Panc1 (cell line): ENCODE results near the gene SLC46A1. TPM values are rescaled to one million over a fixed set of nuclear protein-coding genes. Genes with fewer than 3 reads are reported as not detected.
"Not testable (repeated sequence)": the region's sequence is repeated elsewhere in the genome, so short reads cannot be mapped to it uniquely, and the experiment has no call there.

Source experiments
- ATAC-seq: fragments of 200-7000 bp; cut with Tn5 transposase; 2 replicates; pipeline ENCODE4 v1.9.1; 2020; ENCODE audit warnings: mild to moderate bottlenecking, moderate library complexity
- BruUV-seq: library from RNA; stranded (reverse); fragments of 400-500 nt; replicated peaks from 2 replicates; lab custom pipeline; 2021; lab: Mats Ljungman, UMichigan
- CTCF ChIA-PET: fragments of 300-600 bp; sonication (Branson Sonifier 250); formaldehyde crosslinking; loops from one replicate; lab custom pipeline; 2022; ENCODE audit warnings: antibody characterized with exemption; lab: Charles Lee
- POLR2A ChIA-PET: fragments of 300-600 bp; sonication (Branson Sonifier 250); formaldehyde crosslinking; loops from one replicate; lab custom pipeline; 2022; ENCODE audit warnings: antibody characterized with exemption; lab: Charles Lee
- DNase-seq: peaks from one replicate; pipeline ENCODE4 v3.0.0-alpha.2; 2010; ENCODE audit warnings: low read depth, low spot score
- H3K27ac ChIP-seq: 2 replicates; pipeline ENCODE4 v1.5.1; 2011; ENCODE audit warnings: mild to moderate bottlenecking, low read length, inconsistent platforms
- H3K27me3 ChIP-seq: fragments of 200-500 bp; sonication (Bioruptor generic); 2 replicates; pipeline ENCODE4 v1.6.0; 2014; ENCODE audit warnings: low read length, inconsistent platforms; ENCODE audit not compliant: control insufficient read depth, insufficient read depth
- H3K36me3 ChIP-seq: fragments of 200-500 bp; sonication (Bioruptor generic); 2 replicates; pipeline ENCODE4 v1.5.1; 2014; ENCODE audit warnings: inconsistent platforms, mild to moderate bottlenecking, low read length, moderate library complexity; ENCODE audit not compliant: control insufficient read depth, insufficient read depth
- H3K4me1 ChIP-seq: 2 replicates; pipeline ENCODE4 v1.5.1; 2011; ENCODE audit warnings: inconsistent platforms, mild to moderate bottlenecking, low read length, moderate library complexity; ENCODE audit not compliant: control insufficient read depth, insufficient read depth
- H3K4me3 ChIP-seq, 2 experiments: 2 replicates each; pipeline ENCODE4 v1.5.1; 2011 to 2012; ENCODE audit warnings: low read depth in 2 of 2, low read length in 2 of 2, mild to moderate bottlenecking in 2 of 2, inconsistent platforms in 1 of 2, moderate library complexity in 1 of 2
- H3K9me3 ChIP-seq: fragments of 200-500 bp; sonication (Bioruptor generic); 2 replicates; pipeline ENCODE4 v1.5.1; 2014; ENCODE audit warnings: low read depth, mild to moderate bottlenecking, inconsistent platforms, low read length, moderate library complexity; ENCODE audit not compliant: control insufficient read depth, insufficient read depth
- CTCF ChIP-seq: fragments of 450-650 bp; IDR thresholded peaks from 2 replicates; pipeline ENCODE4 v1.5.1; 2017; ENCODE audit warnings: mild to moderate bottlenecking
- POLR2AphosphoS5 ChIP-seq: IDR thresholded peaks from 2 replicates; pipeline ENCODE4 v1.6.1; 2012; ENCODE audit warnings: mild to moderate bottlenecking, low read depth, low read length, moderate library complexity
- SIN3A ChIP-seq: IDR thresholded peaks from 2 replicates; pipeline ENCODE4 v1.6.1; 2012; ENCODE audit warnings: low read depth, mild to moderate bottlenecking, low read length, moderate library complexity, borderline replicate concordance; ENCODE audit not compliant: insufficient read depth
- TCF7L2 ChIP-seq: IDR thresholded peaks from 2 replicates; pipeline ENCODE4 v1.6.1; 2011; ENCODE audit warnings: mild to moderate bottlenecking, low read depth, low read length, inconsistent platforms
- in situ Hi-C: cut with HindIII; loops from 2 replicates; pipeline ENCODE4 v1.10.0; 2016; ENCODE audit warnings: low sequenced_read_pairs, low pct_unique_long_range_greater_than_20kb
- intact Hi-C: fragments of 100-400 bp; cut with micrococcal nuclease; formaldehyde crosslinking; loops from one replicate; pipeline ENCODE4 v1.10.0; 2022; ENCODE audit not compliant: unreplicated experiment
- total RNA-seq: library from RNA; stranded (reverse); gene quantifications from one replicate; pipeline ENCODE4 v1.2.1, GENCODE V29; 2021; ENCODE audit not compliant: unreplicated experiment
- TF ChIP-seq, protein P1 (sequence below), 2 experiments: IDR thresholded peaks; 2 replicates each; pipeline ENCODE4 v1.6.1; 2011 to 2012; ENCODE audit warnings: low read depth in 2 of 2, control low read depth in 1 of 2, low read length in 1 of 2, mild to moderate bottlenecking in 1 of 2, moderate library complexity in 1 of 2; ENCODE audit not compliant: insufficient read depth in 1 of 2

Gene SLC46A1
- total RNA-seq, 1 experiment from 2014 or later = 16.9 TPM

GRCh38 chr17:28427982-28428381, 22.0 kb upstream of the SLC46A1 start:
- in situ Hi-C loops, intact Hi-C loops, H3K9me3 ChIP-seq, H3K36me3 ChIP-seq, H3K4me1 ChIP-seq, ATAC-seq, DNase-seq, H3K27me3 ChIP-seq, H3K27ac ChIP-seq, BruUV-seq, H3K4me3 ChIP-seq: not testable (repeated sequence)
- POLR2A ChIA-PET = interaction anchor here (0.6 kb wide), 1 partner anchor 10 kb away, joined by 3 read pairs; no protein-coding TSS in a partner anchor
- CTCF ChIA-PET = interaction anchor here (0.6 to 0.7 kb wide), 2 partner anchors 18 to 79 kb away, joined by 4 to 5 read pairs; no protein-coding TSS in a partner anchor

- H3K9me3 ChIP-seq = no peaks in the 10 kb centered on the region
- ChIA-PET CTCF (interaction anchor here (0.6 to 0.7 kb wide), 3 partner anchors 18 to 622 kb away, joined by 4 to 5 read pairs (median 4); no protein-coding TSS in a partner anchor), POLR2A (no interaction called here)
- no peaks in the 10 kb centered on the region for H3K4me1 ChIP-seq
- intact Hi-C loops = no loop called here
- peaks cover 3% of the 10 kb centered on the region; the same call in 1 of the 2 replicates for H3K27me3 ChIP-seq
- no peak for DNase-seq
- no peak for ATAC-seq
- H3K36me3 ChIP-seq = no peaks in the 10 kb centered on the region
- no peak overlapping the region for H3K4me3 ChIP-seq
- no TSS peak for BruUV-seq
- TF ChIP-seq SIN3A (no peak), TCF7L2 (no peak), POLR2AphosphoS5 (no peak), CTCF (no peak)
- TF ChIP-seq, protein P1, sequence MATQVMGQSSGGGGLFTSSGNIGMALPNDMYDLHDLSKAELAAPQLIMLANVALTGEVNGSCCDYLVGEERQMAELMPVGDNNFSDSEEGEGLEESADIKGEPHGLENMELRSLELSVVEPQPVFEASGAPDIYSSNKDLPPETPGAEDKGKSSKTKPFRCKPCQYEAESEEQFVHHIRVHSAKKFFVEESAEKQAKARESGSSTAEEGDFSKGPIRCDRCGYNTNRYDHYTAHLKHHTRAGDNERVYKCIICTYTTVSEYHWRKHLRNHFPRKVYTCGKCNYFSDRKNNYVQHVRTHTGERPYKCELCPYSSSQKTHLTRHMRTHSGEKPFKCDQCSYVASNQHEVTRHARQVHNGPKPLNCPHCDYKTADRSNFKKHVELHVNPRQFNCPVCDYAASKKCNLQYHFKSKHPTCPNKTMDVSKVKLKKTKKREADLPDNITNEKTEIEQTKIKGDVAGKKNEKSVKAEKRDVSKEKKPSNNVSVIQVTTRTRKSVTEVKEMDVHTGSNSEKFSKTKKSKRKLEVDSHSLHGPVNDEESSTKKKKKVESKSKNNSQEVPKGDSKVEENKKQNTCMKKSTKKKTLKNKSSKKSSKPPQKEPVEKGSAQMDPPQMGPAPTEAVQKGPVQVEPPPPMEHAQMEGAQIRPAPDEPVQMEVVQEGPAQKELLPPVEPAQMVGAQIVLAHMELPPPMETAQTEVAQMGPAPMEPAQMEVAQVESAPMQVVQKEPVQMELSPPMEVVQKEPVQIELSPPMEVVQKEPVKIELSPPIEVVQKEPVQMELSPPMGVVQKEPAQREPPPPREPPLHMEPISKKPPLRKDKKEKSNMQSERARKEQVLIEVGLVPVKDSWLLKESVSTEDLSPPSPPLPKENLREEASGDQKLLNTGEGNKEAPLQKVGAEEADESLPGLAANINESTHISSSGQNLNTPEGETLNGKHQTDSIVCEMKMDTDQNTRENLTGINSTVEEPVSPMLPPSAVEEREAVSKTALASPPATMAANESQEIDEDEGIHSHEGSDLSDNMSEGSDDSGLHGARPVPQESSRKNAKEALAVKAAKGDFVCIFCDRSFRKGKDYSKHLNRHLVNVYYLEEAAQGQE (IDR thresholded peaks at IDR 0.05; ENCODE audit: insufficient read depth in 1 of 2, low read depth in 2 of 2, low read length in 1 of 2) = no peak
- in situ Hi-C loops = no loop called here
- H3K27ac ChIP-seq = no peak overlapping the region
These were observed 21.4 kb upstream of the SLC46A1 start for GRCh38 chr17:28427371-28427770.

DNA sequence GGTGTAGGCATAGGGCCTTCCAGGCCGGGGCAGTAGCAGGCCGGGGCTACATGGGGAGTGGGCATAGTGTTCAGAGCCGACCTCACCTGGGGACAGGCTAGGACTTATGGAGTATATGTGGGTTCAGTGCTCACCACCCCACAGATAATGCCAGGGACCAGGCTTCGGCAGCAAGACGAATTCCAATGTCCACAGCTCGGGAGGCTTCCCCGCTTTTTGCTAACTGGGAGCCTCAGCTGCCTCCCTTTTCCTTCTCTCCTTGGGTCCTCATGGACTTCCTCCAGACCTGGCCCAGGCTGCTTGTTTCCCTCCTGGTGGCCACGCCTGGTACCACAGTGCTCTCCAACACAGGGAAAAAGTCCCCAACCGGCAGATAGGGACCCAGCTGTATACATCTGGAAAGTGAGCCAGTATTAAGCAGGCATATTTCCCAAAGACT, 20.1 kb upstream of the SLC46A1 start:
- in situ Hi-C loops (no loop called here), intact Hi-C loops (no loop called here)
- no peaks in the 10 kb centered on the region for H3K27me3 ChIP-seq
- no TSS peak for BruUV-seq
- no peaks in the 10 kb centered on the region for H3K36me3 ChIP-seq
- ATAC-seq = peak; percentile 90
- DNase-seq = no peak
- no peak overlapping the region for H3K27ac ChIP-seq
- TF ChIP-seq CTCF = peak; percentile 51; the same call in 1 of the 2 replicates
- no peak for TF ChIP-seq TCF7L2
- TF ChIP-seq, protein P1 (IDR thresholded peaks at IDR 0.05; ENCODE audit: insufficient read depth in 1 of 2, low read depth in 2 of 2, low read length in 1 of 2) = no peak
- no peak for TF ChIP-seq SIN3A
- TF ChIP-seq POLR2AphosphoS5 = no peak
- ChIA-PET POLR2A (no interaction called here), CTCF (no interaction called here)
- no peaks in the 10 kb centered on the region for H3K9me3 ChIP-seq
- H3K4me3 ChIP-seq = no peak overlapping the region
- no peaks in the 10 kb centered on the region for H3K4me1 ChIP-seq
